ENCODE results near the gene RTN4R.

The RTN4R gene

DNA sequence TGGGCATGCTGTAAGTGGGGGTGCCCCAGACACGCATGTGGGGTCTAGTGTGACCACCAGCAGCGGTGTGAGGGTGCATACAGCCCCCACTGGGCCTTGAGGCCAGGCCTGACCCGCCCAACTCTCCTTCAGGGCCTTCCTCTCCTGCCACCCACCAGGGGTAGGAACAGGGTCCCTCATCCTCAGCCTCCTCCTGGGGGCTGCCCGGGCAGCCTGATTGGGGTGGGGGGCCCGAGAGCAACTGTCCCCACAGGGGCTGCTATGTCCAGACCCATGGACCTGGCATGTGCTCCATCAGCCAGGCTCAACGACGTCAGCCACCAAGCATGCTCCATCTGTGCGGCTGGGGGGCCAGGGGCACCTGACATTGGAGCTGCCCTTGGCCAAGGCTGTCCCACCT lies 27.2 kb downstream of the RTN4R start:
- DNase-seq, result no peak

DNA sequence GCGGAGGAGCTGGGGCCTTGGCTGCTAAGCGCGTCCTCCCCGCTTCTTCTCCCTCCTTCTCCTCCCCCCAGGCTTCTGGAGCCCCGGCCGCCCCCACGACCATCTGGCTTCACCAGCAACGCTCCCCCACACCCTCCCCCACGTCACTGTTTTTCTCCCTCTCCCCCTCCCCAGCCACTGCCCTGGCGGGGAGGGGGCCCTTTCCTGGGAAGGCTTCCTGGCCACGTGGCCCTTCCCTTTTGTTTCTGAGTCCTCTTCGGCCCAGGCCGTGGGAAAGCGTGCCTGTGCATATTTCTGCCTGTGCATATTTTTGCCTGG lies 27.7 kb downstream of the RTN4R start:
- DNase-seq, result no peak

DNA sequence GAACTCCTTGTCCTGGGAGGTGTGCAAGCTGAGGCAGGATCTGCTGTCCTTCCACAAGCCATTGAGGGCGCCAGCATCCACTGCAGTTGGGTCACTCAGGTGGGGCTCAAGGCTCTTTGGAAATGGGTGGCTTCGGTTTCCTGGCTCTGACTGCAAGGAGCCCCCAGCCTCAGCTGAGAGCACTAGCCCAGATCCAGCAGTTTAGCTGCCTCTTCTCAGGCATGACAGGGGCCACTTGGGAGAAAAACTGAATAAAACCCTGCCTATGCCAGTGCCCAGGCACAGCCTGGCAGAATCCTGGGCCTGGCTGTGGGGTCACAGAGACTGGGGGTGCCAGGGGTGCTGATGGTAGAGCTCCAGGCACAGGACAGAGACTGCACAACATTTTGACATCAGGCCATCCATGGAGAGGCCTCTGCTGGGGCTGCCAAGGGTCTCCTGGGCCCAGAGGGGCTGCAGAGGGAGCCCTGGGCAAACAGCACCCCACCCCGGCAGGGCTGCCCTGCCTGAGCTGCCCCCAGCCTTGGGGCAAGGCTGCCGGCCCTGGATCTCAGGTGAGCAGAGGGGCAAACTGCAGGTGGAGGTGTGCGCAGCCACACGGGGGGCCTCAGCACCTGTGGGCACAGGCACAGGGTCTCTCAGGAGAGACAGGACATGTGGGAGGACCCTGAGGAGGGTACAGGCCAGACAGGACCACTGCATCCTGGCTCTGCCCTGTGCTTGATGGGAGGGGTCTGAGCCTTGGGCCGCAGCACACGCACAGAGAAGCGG lies 28.3 kb downstream of the RTN4R start:
- DNase-seq, result no peak

DNA sequence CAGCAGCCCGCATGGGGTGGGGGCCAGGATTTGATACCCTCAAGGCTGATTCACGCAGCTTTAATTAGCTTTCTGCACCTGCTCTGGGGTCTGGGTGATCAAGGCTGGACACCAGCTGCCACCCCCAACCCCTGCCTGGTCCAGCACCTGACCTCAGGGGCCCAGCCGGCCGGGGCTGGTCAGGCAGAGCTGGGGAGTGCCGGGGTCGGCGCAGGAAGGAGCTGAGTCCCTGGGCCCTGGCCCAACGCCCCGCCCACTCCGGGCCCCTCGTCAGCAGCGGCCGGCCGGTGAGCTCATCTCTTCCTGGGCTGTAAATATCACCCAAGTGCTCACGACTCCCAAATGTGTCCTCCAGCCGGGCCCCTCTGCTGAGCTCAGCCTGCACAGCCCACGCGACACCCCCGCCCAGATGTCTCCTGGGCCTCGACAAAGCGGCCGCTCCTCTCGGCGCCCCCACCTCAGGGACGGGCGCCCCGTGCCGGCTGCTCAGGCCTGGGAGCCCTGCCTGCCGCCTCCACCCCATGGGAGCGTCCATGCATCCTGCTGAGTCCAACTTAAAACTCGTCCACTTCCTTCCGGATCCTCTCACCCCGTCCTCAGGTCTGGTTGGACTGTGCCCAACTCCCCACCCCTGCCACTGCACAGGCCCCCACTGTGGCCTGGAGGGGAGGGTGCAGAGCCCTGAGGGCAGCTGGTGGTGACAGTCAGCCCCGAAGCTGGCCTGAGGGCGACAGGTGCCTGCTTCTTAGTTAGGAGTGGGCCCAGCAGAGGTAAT lies 29.0 kb downstream of the RTN4R start:
- peak in 1 of 2 donors; percentile 18 for DNase-seq

DNA sequence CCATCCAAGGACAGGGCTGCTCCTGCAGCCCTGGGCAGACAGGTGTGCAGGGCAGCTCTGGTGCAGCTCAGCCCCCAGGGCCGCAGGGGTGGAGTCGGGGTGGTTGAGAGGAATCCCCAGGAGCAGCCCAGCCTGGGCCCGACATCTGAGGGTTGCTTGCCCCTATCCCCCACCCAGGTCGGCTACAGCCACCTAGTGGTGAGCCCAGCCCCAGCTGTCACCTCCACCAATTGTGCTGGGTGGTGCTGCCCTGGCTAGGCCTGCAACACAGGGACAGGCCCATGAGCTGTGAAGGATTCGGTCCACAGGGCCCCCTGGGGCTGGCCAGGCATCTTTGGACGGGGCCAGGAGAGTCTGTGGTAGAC lies 29.6 kb downstream of the RTN4R start:
- peak; percentile 16 to 38 for DNase-seq

DNA sequence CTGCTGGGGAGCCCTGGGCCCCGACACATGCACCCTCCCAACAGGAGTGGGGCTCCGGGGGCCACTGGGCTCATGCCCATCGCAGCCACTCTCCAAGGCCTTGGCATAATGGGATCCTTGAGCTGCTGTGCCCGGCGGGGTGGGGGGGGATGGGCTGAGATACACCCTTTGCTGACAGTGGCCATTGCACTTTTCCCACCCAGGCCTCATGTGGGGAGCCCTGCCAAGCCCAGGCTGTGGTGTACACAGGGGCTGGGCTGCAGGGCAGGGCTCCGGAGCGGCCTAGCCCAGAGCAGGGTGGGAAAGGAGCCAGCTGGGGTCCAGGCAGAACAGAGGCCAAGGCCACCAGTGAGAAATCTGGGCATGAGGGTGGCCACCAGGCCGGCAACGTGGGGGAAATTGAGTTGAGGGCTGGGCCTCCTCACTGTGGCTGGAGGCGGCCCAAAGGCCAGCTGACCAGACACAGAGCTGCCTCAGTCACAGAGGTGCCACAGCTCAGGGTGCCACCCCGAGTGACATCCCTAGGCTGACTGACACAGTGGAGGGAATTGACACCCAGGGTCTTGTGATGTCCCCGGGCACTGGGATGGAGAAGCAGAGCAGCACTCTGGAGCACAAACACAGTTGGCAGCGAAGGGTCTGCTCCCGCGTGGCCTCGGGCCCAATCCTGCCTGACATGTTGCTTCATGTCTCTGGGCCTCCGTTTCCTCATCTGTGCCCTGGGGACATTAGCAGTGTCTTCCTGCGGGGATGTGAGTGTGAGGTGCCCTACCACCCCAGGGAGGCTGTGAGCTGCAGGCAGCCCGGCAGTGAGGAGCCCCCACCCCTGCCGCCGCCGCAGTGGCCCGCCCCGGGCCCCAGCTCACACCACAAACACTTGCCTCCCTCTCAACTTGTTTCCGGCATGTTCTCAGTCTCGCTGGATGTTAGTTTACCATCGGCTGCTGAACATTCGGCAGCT lies 30.4 kb downstream of the RTN4R start:
- no peak for DNase-seq

DNA sequence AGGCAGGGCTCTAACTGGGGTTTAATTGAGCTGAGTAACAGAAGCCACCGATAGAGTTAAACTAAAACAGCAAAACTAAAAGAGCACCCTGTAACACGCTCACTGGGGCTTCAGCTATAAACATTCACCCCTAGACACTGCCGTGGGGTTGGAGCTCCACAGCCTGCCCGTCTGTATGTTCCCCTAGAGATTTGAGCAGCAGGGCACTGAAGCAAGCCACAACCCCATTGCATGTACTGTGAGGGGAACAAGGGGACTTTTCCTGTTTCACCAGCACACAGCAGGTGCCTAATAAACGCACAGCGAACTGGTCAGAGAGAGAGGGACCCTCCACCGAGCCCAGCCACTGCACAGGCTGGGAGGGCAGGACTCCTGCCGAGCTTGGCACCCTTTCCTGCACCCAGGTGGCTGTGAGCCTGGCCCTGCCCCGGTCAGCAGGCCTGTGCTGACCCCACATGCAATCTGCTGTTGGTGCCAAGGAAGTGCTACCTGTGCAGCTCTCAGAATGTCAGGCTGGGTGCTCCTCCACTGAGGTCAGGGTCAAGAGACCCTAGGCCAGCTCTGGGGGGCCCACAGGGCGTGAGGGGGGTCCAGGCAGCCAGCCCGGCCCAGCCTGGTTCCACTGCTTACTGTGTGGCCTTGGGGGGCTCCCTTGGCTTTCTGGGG lies 31.9 kb downstream of the RTN4R start:
- no peak for DNase-seq

DNA sequence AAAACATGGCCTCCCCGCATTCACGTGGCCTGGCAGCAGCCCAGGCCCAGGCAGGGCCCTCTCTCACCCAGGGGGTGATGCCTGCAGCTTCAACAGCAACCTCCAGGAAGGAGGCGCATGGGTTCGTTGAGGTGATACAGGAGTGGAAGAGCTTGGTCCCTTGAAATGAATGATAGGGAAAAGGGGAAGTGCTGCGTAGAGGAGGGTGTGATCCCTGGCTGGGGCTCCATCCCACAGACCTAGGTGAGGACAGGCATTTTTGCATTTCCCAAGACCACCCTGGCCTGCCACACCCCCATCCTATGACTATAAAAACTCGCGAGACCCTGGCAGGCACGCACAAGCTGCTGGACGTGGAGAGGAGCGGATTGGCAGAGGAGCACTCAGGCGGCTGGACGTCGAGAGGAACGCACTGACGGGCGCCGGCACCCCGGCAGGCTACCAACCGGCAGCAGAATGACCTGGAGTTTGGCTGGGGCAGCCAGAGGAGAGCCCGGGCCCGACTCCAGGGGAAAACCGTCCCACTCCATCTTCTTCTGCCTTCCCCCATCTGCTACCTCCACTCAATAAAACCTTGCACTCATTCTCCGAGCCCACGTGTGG lies 32.6 kb downstream of the RTN4R start:
- no peak for DNase-seq

DNA sequence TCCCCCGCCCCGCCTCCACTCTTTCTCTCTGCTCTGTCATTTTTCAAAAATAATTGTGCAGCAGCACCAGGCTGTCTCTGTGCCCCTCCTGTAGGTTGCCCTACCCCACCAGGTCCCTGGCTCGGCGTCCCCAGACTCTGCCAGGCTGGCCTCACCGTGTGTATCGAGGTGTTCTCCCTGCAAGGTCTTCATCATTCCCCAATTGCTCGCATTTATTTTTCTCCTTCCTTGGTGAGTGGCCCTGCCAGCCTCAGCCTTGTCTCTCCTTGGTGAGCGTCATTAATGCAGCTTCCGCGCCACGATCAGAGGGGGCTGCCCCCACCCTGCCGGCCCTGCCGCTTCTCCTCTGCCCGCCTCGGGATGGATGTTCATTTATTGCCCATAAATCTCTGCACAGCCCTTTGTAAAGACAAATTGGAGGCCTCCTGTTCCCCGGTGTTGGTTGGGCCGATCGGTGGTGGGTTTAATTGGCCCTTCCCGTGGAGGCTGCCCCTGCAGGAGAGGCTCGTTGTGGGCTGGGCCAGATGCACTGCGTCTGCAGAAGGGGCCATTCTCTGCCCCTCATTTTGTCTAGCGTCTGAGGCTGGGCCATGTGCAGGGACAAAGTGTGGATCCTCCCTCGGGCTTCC lies 33.2 kb downstream of the RTN4R start:
- no peak for DNase-seq

DNA sequence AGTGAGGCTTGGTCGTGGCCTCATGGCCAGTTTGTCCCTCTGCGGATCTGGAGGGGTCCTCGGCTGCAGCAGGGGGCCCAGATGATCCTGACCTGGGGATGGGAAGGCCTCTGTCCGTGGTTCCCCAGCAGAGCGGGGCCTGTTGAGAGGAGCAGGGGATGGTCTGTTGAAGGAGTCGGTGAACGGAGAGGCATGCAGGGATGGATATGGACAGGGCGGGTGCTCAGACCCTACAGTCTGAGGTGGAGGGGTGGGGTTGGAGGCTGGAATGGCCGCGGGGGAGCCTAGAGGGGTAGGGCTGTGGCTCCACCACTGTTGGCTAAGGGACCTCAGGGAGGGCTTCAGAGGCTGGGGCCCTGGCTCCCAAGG lies 33.8 kb downstream of the RTN4R start:
- DNase-seq, result no peak

DNA sequence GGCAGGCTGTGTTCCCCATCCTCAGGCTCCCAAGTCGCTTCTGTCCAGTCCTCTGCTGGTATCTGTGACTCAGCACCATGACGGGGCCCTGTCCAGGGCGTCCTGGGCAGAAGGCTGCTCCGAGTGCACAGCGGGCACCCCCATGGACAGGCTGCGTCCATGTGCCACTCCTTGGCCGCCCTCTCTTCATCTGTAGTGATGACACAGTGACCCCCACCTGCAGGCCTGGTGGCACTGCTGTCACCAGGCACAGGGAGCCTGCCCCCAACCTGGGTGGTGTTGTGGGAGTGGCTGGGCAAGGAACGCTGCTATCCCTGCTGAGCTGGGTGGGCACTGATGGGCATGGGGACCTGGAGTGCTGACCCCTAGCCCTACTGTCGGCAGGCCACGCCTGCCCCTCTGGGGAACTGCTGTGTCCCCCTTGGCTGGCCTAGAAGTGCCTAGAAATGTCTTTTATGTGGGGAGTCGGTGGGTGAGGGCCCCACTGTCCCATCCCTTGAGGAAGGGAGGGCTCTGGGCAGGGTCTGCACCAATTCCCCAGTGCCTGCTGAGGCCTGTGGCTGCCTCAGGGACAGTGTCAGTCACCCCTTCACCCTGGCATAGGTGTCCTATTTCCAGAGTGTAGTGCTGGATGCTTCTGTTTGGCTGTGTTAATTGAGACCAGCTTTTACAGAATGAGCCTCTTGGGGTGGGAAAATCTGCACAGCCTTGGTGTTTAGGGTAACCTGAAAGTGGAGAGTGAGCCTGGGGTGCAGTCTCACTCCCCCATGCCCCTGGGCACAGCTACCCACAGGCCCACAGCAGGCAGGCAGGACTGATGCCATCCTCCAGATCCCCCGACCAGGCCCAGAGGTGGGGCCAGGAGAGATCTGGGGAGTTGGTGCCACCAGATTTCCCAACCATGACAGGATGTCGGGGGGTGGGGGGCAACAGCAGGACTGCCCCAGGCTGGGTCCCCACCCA lies 34.5 kb downstream of the RTN4R start:
- DNase-seq, result no peak

DNA sequence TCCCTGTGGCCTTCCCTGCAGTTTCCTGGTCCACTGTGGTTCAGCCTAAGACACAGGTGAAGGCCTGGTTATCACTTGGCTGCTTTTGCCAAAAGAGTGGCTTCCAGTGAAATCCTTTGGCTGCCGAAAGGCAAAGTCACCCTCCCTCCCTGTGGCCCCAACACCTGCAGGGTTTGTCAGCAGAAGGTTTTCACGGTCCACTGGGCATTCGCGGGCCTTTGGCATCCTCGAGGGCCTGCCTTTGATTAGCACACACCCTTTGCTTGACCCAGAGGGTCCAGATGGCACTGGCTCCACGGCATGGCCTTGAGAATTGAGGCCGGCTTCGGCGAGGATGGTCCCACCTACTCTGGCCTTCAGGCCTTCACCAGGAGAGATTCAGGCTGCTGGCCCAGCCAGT lies 35.3 kb downstream of the RTN4R start:
- DNase-seq, result no peak

DNA sequence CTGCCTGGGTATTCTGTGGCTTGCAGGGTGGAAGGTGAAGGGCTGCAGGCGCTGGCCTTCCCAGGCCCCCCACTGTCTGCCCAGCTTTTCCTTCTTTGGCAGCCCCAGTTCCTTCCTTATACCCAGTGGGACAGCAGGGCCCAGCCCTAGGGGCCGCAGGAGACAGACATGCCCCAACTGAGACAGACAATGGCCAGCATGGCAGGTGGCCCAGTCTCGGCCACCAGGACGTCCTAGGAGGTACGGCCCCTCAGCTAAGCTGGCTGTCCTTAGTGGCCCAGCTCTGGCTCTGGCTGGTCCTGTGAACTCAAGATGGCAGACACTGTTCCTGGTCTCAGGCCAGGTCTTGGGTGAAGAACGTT lies 35.9 kb downstream of the RTN4R start:
- DNase-seq, result no peak

DNA sequence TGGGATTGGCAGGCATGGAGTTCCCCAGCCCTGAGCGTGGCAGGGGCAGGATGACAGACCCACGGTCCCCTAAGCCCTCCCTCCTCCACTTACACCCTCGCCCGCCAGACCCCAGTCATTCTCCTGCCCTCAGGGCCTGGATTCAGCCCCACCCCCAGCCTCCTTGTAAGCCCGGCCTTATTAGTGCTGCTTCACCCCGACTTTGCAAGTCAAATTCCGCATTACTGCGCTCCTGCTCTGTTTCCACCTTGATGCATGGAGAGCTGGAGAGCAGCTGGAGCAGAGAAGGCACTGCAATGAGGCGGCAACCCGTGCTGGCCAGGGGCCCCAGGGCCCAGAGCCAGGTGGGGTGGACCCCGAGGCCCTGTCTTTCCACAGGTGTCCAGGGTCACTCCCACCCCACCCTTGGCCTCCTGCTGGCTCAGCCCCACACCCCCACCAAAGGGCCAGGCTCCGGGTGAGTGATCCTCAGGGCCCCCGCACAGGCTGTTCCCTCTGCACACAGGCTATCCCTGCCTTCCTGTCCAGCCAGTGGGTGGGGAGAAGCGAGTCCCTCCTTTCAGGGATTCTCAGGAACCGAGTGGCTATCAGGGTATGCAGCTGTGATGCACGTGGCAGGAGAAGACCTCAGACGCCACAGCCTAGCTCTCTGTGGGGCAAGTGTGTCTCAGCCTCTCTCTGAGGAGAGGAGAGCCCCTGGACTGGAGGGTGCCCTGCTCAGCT lies 36.4 kb downstream of the RTN4R start:
- no peak for DNase-seq

DNA sequence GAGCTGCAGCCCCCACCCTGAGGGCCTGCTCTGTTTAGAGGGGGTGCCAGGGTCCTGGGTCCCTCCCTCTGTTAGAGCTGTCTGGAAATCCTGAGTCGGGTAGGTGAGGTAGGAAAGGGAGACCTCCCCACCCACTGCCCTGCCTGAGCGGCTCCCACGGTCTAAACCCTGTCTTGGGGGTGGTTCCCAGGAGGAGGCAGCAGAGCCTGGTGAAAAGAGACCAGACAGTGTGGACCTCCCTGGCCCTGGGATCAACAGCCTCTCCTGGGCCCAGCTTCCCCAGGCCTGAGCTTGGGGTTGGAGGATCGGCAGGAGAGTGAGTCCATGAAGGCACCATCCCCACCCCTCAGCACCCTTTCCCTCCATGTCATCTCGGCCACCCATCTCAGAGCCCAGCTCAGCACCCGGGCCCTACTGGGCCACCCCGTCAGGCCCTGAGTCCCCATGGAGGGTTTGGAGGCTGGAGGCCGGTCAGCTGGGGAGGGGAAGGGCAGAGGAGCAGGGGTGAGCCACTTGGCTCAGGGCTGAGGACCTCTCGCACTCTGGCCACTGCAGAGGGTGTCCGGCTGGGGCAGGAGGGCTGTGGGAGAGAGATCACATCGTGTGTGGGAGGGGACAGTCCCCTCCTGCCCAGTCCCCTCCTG lies 37.2 kb downstream of the RTN4R start:
- no peak for DNase-seq

DNA sequence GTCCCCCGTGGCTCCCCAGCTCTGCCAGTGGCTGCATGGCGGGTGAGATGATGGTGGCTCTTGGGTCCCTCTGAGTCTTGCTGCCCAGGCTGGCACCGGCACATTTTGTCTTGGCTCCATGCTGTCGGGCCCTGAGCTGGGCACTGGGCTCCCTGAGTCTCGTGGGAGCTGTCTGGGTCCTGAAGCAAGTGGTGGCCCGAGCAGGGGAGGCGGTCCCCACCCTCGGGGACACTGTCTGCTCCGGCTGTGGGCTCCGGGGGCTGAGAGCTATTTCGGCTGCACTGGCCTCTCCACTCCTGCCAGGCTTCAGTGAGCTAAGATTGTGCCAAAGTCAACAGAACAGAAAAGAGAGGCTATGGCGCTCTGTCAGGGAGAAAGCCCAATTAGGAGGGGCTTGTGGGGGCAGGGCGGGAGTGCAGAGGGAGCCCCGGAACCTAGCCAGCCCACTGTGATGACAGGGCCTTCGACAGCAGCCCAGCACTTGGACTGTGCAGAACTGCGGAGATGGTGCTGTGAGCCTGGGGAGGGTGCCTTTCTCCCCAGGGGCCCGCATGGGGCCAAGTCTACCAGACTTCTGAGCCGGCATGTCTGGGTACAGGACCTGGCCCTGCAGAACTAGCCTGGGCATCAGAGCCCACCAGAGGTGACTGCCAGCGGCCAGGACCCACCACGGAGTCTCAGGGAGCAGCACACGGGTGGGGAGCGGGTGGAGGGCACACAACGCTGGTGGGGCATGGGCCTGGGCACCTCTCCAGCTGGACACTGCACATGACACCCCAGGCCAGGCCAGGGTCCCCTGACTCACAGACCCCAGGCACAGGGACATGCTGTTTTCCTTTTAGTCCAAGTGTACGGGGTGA lies 38.0 kb downstream of the RTN4R start:
- no peak for DNase-seq

DNA sequence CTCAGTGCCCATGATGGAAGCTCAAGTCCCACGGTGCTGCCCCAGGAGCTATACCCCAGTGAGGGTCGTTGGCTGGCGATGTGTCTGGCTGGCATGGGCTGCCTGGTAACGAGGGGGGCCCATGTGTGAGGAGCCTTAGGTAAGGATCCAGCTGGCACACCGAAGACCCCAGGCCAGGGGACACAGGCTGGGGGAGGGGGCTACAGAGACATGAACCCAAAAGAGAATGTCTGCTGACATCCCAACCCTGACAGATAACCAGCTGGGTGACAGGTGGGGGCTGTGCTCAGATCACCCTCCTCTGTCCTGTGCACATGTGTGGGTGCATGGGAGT lies 39.2 kb downstream of the RTN4R start:
- DNase-seq, result no peak

DNA sequence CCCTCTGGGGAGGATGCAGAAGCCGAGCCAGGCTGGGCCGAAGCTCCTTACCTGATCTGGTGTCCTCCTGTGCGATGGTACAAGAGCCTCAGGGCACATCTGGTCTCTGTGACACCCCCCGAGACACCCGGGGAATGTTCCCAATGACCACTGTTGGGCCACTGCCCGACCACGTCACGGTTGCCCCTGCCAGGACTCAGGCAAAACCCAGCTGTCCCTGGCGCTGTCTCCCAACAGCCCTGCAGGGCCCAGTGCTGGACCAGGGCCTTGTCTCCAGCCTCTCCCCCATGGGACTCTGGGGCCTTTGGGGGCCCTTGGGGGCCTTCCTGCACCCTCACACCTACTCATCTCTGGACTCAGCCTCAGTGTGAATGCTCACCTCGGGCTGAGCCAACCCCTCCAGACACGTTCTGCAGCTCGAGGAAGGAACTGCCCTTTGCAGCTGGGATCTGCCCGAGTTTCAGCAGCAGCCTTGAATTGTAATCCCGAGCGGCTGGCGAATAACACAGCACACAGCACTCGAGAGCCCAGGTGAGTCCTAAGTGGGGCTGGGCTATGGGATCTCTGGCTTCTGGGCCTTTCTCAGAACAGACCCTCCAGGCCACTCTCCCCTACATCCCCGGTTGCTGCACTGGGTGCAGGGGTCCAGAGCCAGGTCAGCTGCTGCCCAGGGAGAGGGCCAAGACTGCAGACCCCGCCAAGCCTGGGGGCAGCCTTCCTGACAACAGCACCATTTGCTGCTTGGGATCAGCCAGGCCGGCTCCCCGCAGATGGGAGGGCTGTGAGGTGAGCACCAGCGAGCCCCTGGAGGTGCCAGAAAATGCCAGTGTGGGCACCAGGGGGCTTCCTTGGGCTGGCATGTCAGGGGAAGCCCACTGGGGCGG lies 39.8 kb downstream of the RTN4R start:
- no peak for DNase-seq

All from inflammatory macrophage (primary cell).